GM12801 (cell line): ENCODE results near the gene TNS1.

ENCODE experiments used
- CTCF ChIP-seq: IDR thresholded peaks from one replicate; pipeline ENCODE4 v1.5.1; 2011; ENCODE audit warnings: control low read depth; ENCODE audit not compliant: insufficient read length; ENCODE audit errors: extremely low read depth

Gene TNS1

GRCh38 chr2:218040883-218041282 lies 38.1 kb upstream of the TNS1 start:
- no peak for TF ChIP-seq CTCF

GRCh38 chr2:218039171-218039570 lies 36.4 kb upstream of the TNS1 start:
- no peak for TF ChIP-seq CTCF

- no peak for TF ChIP-seq CTCF
These were observed 33.6 kb upstream of the TNS1 start for GRCh38 chr2:218036371-218036770.

GRCh38 chr2:218035463-218036100 lies 32.8 kb upstream of the TNS1 start:
- TF ChIP-seq CTCF, result no peak

GRCh38 chr2:218033590-218034496 lies 31.0 kb upstream of the TNS1 start:
- TF ChIP-seq CTCF, result no peak

- TF ChIP-seq CTCF, result no peak
These were observed 30.4 kb upstream of the TNS1 start for GRCh38 chr2:218033208-218033589.

GRCh38 chr2:218032336-218033171 lies 29.8 kb upstream of the TNS1 start:
- TF ChIP-seq CTCF, result no peak
